Left ventricle myocardium inferior (tissue), 1 donor: Measurements from ENCODE around the gene GLO1. TPM values are rescaled to one million over a fixed set of nuclear protein-coding genes. Genes with fewer than 3 reads are reported as not detected.
A peak's percentile ranks its signal among the peaks of the same experiment; 100 is the strongest.

ENCODE experiments used
- DNase-seq: peaks from one replicate; pipeline ENCODE4 v3.0.0-alpha.2; 2020
- H3K27ac ChIP-seq: fragments of 200-600 bp; replicated peaks from 2 replicates; pipeline ENCODE4 v1.8.0; 2021
- H3K27me3 ChIP-seq: fragments of 200-600 bp; 2 replicates; pipeline ENCODE4 v1.8.0; 2021; ENCODE audit warnings: low read depth
- H3K36me3 ChIP-seq: fragments of 200-600 bp; 2 replicates; pipeline ENCODE4 v1.8.0; 2021
- H3K4me1 ChIP-seq: fragments of 200-600 bp; 2 replicates; pipeline ENCODE4 v1.8.0; 2021
- H3K4me3 ChIP-seq: fragments of 200-600 bp; 2 replicates; pipeline ENCODE4 v1.8.0; 2021; ENCODE audit warnings: mild to moderate bottlenecking, moderate library complexity
- H3K9me3 ChIP-seq: fragments of 200-600 bp; replicated peaks from 2 replicates; pipeline ENCODE4 v1.8.0; 2021
- intact Hi-C: fragments of 100-400 bp; cut with micrococcal nuclease; formaldehyde crosslinking; loops from one replicate; pipeline ENCODE4 v1.11.0; 2022
- total RNA-seq: library from RNA; stranded (reverse); fragmentation: NEBNext Ultra II Directional; extraction: Animal tissue kit (Norgen Biotek cat#: 25700); gene quantifications from one replicate; pipeline ENCODE4 v1.2.1, GENCODE V29; 2021
- TF ChIP-seq, protein P1 (sequence below): fragments of 200-600 bp; IDR thresholded peaks from 2 replicates; pipeline ENCODE4 v1.8.0; 2021; ENCODE audit warnings: antibody characterized with exemption, mild to moderate bottlenecking, borderline replicate concordance
- donor health status: DM: no; HTN: yes; CAD: no; lungs with severe emphysema.

The GLO1 gene
- total RNA-seq, 1 donor from 2014 or later = 84.6 TPM

DNA sequence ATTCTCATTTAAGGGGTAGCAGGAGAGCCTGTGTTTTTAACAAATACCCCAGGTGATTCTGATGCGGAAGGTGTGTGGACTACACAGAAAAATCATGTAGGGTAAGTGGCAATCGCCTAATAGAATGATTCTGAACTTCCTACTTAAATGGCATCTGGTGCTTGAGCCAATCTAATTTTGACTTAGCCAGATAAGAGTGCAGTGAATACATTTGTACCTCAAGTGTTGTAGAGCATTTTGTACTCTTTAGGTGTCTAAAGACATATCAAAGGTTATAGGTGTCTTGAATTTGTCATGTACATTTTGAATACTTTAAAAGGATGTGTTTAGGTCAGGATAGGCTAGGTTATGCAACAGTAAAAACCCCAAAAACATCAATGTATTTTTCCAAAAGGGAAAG, 53.2 kb downstream of the GLO1 start:
- Histone ChIP-seq H3K36me3 (no peaks in the 10 kb centered on the region), H3K27ac (no peak overlapping the region), H3K4me1 (peaks cover 28% of the 10 kb centered on the region), H3K9me3 (no peaks in the 10 kb centered on the region), H3K4me3 (no peak overlapping the region), H3K27me3 (no peaks in the 10 kb centered on the region)
- DNase-seq = no peak
- TF ChIP-seq, protein P1, sequence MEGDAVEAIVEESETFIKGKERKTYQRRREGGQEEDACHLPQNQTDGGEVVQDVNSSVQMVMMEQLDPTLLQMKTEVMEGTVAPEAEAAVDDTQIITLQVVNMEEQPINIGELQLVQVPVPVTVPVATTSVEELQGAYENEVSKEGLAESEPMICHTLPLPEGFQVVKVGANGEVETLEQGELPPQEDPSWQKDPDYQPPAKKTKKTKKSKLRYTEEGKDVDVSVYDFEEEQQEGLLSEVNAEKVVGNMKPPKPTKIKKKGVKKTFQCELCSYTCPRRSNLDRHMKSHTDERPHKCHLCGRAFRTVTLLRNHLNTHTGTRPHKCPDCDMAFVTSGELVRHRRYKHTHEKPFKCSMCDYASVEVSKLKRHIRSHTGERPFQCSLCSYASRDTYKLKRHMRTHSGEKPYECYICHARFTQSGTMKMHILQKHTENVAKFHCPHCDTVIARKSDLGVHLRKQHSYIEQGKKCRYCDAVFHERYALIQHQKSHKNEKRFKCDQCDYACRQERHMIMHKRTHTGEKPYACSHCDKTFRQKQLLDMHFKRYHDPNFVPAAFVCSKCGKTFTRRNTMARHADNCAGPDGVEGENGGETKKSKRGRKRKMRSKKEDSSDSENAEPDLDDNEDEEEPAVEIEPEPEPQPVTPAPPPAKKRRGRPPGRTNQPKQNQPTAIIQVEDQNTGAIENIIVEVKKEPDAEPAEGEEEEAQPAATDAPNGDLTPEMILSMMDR = no peak
- intact Hi-C loops = no loop called here

DNA sequence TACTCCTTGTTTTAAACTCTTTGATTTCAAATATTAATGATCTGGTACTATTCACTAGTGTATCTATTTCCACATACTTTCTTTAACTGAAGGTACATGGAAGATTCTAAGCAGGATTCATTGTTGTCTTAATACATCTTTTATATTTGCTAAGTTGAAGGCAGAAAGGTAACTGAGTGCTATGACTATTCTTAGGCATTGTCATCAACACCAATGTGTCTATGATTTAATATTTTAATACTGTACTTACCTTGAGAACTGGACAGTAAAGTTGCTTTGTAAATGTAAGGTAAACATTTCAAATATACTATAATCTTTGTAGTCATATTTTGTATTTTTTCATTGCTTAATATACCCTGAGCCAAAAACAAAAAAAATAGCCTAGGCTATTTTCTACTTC, 54.3 kb downstream of the GLO1 start:
- Histone ChIP-seq H3K36me3 (no peaks in the 10 kb centered on the region), H3K27me3 (no peaks in the 10 kb centered on the region), H3K4me1 (peaks cover 23% of the 10 kb centered on the region), H3K27ac (no peak overlapping the region), H3K4me3 (no peak overlapping the region), H3K9me3 (no peaks in the 10 kb centered on the region)
- intact Hi-C loops = no loop called here
- DNase-seq = no peak
- TF ChIP-seq, protein P1 = no peak

DNA sequence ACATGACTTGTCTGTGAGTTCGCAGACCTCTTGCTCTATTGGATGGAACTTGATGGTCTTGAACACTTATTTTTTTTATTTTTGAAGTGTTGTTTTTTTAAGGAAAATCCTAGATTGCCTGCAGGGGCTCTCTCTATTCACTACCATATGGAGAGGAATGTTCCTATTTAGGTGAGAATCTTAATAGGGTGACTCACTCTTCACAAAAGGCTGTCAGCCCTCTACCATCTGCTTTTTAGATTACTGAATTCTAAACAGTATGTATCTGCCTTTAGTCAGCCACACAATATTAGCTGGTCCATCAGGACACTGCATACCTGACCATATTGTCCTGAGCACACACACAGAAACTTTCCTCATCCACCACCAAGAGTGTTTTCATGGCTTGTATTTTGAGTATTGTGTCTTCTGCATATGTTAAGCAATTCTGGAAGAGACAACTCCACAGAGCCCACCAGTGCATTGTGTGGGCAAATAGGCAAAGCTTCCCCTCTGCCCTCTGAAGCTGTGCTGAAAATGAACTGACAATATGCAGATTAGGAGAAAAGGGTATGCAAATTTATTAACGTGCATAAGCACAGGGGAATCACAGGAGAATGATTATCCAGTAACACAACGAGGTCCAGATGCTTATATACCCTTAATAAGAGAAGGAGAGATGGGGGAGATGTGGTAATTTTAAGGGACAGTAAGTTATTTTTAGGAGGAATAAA, 56.6 kb downstream of the GLO1 start:
- H3K4me1 ChIP-seq = peaks cover 27% of the 10 kb centered on the region
- no peak overlapping the region for H3K27ac ChIP-seq
- H3K27me3 ChIP-seq = no peaks in the 10 kb centered on the region
- no peak for DNase-seq
- TF ChIP-seq, protein P1 = no peak
- intact Hi-C loops = no loop called here
- H3K9me3 ChIP-seq = no peaks in the 10 kb centered on the region
- no peak overlapping the region for H3K4me3 ChIP-seq
- no peaks in the 10 kb centered on the region for H3K36me3 ChIP-seq

DNA sequence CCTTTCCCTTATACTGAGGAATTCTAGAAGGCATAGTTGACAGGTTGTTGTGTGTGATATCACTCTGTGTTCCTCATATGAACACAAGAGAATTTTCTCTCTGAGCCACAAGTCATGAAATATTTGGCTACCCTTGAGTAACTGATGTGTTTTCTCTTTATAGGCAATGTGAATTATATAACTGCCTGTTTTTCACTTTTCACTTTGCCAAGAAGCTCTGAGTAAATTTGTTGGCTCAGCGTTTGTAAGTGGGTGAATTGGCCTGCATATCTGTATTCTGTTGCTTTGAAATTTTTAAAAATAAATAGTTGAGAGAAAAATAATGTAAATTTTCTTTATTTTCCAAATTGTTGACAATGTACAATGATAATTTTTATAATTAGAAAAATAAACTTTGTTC, 58.0 kb downstream of the GLO1 start:
- Histone ChIP-seq H3K9me3 (no peaks in the 10 kb centered on the region), H3K4me1 (peaks cover 37% of the 10 kb centered on the region), H3K36me3 (no peaks in the 10 kb centered on the region), H3K27ac (peak overlapping the region; percentile 0), H3K4me3 (no peak overlapping the region), H3K27me3 (no peaks in the 10 kb centered on the region)
- TF ChIP-seq, protein P1 = no peak
- no peak for DNase-seq
- intact Hi-C loops = no loop called here

DNA sequence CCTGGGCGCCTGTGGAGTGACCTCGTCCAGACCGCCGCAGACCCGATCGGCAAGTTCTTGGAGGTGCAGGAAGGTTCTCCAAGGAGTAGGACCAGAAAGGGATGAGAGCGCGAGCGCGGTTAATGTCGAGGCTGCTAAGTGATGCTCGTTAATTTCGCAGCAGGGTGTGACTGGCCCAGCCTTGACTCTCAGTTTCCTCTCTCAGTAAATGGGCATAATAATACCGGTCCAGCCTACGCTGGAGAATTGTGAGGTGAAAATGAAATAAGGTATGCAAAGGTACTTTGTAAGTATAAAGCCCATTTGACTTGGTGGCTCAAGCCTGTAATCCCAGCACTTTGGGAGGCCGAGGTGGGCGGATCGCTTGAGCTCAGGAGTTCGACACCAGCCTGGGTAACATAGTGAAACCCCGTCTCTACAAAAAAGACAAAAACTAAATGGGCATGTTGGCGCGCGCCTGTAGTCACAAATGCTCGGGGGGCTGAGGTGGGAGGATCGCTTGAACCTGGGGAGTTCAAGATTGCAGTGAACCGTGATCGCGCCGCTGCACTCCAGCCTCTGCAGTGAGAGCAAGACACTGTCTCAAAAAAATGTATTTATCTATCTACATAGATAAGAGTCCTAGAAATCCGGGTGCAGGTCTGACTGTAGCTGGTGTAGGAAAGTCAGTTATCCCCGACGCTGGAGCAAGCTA, 62.6 kb downstream of the GLO1 start:
- H3K27me3 ChIP-seq = no peaks in the 10 kb centered on the region
- peak overlapping the region; percentile 91 for H3K4me3 ChIP-seq
- TF ChIP-seq, protein P1 = no peak
- peaks cover 55% of the 10 kb centered on the region for H3K4me1 ChIP-seq
- no peak for DNase-seq
- intact Hi-C loops = no loop called here
- H3K9me3 ChIP-seq = no peaks in the 10 kb centered on the region
- no peaks in the 10 kb centered on the region for H3K36me3 ChIP-seq
- H3K27ac ChIP-seq = peak overlapping the region; percentile 98
